ENCODE data around the gene TNIP3.
"Not testable (repeated sequence)": the region's sequence is repeated elsewhere in the genome, so short reads cannot be mapped to it uniquely, and the experiment has no call there.

Gene TNIP3, protein sequence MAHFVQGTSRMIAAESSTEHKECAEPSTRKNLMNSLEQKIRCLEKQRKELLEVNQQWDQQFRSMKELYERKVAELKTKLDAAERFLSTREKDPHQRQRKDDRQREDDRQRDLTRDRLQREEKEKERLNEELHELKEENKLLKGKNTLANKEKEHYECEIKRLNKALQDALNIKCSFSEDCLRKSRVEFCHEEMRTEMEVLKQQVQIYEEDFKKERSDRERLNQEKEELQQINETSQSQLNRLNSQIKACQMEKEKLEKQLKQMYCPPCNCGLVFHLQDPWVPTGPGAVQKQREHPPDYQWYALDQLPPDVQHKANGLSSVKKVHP

GRCh38 chr4:121164291-121164690, at the start of gene TNIP3:
TNIP3 (minus strand) TSS chr4:121164321; CDS start chr4:121164125, 196 bp downstream.
- no peak for DNase-seq

- no peak for DNase-seq
Measured at GRCh38 chr4:121212806-121213205, 48.7 kb upstream of the TNIP3 start.

DNA sequence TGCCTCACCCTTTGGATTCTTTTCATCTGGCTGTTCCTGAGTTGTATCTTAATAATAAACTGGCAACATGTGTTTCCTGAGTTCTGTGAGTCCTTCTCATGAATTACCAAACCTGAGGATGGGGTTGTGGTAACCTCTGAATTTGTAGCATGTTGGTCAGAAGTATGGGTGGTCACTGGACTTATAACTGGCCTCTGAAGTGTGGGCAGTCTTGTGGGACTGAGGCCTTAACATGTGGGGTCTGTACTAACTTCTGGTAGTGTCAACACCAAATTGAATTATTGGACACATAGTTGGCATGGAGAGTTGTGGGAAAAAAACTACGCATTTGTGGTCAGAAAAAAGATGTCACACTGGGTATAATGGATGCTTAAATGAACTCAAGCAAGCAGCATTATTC, 45.0 kb upstream of the TNIP3 start:
- DNase-seq: no peak

GRCh38 chr4:121208244-121209007, 44.3 kb upstream of the TNIP3 start:
- DNase-seq: no peak

GRCh38 chr4:121205777-121206176, 41.7 kb upstream of the TNIP3 start:
- not testable (repeated sequence) for DNase-seq

- no peak for DNase-seq
Measured at GRCh38 chr4:121200795-121201472, 36.8 kb upstream of the TNIP3 start.

GRCh38 chr4:121199742-121200561, 35.8 kb upstream of the TNIP3 start:
- no peak for DNase-seq

DNA sequence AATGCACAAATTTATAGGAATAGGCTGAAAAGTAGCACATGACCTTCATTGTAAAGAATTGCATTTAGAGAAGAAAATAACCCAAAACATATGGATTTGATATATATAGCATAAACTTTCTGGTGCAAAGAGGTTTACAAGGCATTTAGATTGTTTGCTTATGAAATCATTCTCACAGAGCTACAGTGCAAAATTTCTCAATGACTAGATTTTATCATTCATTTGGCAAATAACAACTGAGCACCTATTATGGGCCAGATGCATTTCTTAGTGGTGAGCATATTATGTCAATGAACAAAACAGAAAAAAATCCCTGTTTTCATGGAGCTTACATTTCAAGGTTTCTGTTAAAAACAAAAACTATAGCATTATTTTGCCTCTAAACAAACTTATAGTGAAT, 34.1 kb upstream of the TNIP3 start:
- no peak for DNase-seq

DNA sequence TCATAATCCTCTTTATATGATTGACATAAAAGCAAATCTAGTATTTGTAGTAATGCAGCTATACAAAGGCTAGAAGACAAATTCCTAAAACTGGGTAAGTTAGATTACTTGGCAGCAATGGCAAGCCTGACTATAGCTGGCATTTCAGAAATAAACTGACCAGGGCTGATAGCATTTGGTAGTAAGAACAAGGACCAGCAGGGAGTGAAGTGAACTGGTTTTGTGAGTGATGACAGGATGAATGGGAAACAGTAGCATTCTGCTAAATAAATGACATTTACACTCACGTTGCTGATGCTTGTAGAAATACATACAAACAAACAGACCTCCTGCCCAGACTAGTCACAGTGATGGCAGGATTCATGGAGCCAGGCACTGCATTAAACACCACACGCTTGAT, 31.5 kb upstream of the TNIP3 start:
- peak in 1 of 3 experiments; percentile 33 for DNase-seq

- peak; percentile 9 to 66 (median 11) for DNase-seq
Measured at GRCh38 chr4:121192480-121192879, 28.4 kb upstream of the TNIP3 start.

- no peak for DNase-seq
Measured at GRCh38 chr4:121192013-121192412, 27.9 kb upstream of the TNIP3 start.

GRCh38 chr4:121191361-121191760, 27.2 kb upstream of the TNIP3 start:
- no peak for DNase-seq

DNA sequence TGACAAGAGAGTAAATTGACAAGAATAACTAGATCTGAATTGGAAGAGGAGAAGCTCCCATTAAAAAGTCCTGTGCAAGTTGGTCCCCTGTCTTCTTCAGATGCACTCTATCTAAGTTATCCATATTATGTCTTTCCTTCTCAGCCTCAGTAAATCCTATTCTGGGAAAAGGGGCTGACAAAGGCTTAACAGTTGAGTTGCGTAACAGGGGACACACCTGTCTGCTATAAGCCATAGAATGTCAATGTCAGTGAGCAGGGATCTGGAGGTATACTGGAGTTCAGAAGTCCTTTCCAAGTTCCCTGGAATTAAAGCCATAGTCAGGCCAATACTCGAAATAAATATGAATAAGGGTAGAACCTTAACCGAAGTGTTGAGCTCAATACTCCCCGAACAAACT, 26.3 kb upstream of the TNIP3 start:
- no peak for DNase-seq

DNA sequence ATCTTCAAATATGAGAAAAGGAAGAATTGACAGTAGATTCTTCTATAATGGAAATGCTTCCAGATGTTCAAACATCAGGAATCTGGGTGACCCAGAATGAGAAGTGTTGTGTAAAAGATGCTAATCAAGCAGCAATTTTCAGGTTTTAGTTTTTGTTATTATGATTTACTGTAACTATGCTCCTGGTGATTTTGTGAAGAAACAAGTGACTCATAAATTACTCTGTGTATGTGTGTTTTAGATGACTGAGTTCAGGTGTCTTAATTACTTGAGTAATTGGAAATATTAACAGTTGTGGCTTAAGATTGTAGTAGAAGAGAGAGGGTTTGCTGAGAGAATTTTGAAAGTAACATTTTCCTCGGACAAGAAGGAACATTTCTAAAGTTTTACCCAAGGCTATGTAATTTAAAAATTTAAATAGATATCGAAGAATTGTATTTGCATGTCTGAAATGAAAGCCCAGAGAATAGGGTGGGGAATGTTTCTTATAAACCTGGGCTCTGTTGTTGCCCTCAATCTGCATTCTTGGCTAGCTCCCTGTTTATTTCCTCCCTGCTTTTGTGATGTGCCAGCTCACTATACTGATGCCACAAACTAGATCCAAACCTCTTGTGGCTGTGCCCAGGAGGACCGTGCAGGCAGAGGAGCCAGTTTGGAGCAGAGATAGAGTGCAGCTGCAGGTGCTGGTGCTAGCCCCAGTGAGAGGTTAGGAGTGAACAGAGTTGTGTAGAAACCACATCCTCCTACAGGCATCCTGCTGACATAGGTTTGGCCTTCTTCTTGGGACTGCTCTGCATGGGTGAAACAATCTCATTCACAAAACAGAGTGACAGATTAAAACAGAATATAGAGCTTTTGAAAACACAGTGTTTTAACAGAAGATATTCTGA, 25.4 kb upstream of the TNIP3 start:
- DNase-seq: no peak

- DNase-seq: no peak
Measured at GRCh38 chr4:121187206-121187605, 23.1 kb upstream of the TNIP3 start.

- DNase-seq: no peak
Measured at GRCh38 chr4:121185960-121186359, 21.8 kb upstream of the TNIP3 start.

GRCh38 chr4:121183989-121184388, 19.9 kb upstream of the TNIP3 start:
- DNase-seq: no peak

- no peak for DNase-seq
Measured at GRCh38 chr4:121183361-121183760, 19.2 kb upstream of the TNIP3 start.

- no peak for DNase-seq
Measured at GRCh38 chr4:121182296-121182695, 18.2 kb upstream of the TNIP3 start.

DNA sequence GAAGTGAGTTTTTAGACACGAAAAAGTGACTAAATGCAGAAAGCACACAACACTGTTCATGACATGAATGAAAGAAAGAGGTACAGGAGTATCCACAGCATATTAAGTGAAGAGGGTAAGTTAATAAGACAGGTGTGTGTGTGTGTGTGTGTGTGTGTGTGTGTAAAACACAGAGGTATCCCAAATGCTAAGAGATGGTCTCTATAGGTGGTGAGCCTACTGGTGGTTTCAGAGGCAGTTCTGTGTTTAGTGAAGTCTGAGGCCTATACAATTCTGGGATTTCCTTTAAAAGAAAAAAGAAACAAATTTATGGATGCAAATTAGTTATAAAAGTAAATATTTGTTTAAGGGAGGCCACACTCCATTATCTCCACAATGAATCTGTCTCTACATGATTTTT, 17.4 kb upstream of the TNIP3 start:
- peak in 1 of 3 experiments; percentile 13 for DNase-seq

DNA sequence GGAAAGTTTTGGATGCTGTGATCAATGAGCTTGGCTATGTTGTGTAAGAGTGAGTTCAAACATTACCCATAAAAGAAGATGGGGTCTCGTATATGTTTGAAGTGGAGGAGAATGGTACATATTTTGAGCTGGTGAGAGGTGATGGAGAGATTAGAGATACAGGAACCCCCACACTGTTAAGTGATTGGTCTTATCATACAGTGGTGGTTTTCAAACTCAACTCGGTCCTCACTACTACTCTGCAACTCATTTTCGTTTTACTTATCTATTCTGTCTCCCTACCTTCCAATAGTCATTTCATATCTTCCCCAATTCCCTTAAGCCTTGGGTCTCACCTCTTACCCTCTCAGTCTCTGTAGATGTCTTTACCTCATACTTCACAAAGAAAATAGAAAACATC, 16.4 kb upstream of the TNIP3 start:
- no peak for DNase-seq
